Lower leg skin (tissue), 4 donors: ENCODE data around the gene DNAH11. TPM values are rescaled to one million over a fixed set of nuclear protein-coding genes. Genes with fewer than 3 reads are reported as not detected.

Source experiments
- DNase-seq, 2 donors: peaks; one replicate each; pipeline ENCODE4 v3.0.0-alpha.2; 2019; ENCODE audit warnings: low spot score in 2 of 2
- H3K4me3 ChIP-seq: fragments of 200-600 bp; sonication (generic); 2 replicates; pipeline ENCODE4 v1.5.1; 2017; ENCODE audit warnings: mild to moderate bottlenecking, low read depth; ENCODE audit not compliant: poor library complexity, severe bottlenecking
- POLR2A ChIP-seq, 2 donors: fragments of 450-650 bp; IDR thresholded peaks; one replicate each; pipeline ENCODE4 v1.6.1; 2016 to 2017; ENCODE audit warnings: antibody characterized with exemption in 2 of 2, mild to moderate bottlenecking in 1 of 2, moderate library complexity in 1 of 2
- WGBS, 2 donors: methylation state at CpG; one replicate each; pipeline ENCODE4 v1.1.5; 2018; 5-methylcytosine and 5-hydroxymethylcytosine counted together
- intact Hi-C: fragments of 100-400 bp; cut with DNase I; formaldehyde crosslinking; loops from one replicate; pipeline ENCODE4 v1.15.0; 2023; ENCODE audit warnings: low total_unique reads
- total RNA-seq, 4 donors: library from RNA; depleted of rRNA; stranded (reverse); fragments of >200 nt; gene quantifications; one replicate each; pipeline ENCODE4 v1.1.0, GENCODE V29; 2016
- TF ChIP-seq, protein P1 (sequence below), 3 donors: fragments of 450-650 bp; IDR thresholded peaks; one replicate each; pipeline ENCODE4 v1.5.1; 2016; ENCODE audit warnings: antibody characterized with exemption in 3 of 3, mild to moderate bottlenecking in 3 of 3, moderate library complexity in 2 of 3

DNAH11 gene
- total RNA-seq, 4 donors from 2014 or later = 0.88 to 10.0 (median 4.1) TPM

DNA sequence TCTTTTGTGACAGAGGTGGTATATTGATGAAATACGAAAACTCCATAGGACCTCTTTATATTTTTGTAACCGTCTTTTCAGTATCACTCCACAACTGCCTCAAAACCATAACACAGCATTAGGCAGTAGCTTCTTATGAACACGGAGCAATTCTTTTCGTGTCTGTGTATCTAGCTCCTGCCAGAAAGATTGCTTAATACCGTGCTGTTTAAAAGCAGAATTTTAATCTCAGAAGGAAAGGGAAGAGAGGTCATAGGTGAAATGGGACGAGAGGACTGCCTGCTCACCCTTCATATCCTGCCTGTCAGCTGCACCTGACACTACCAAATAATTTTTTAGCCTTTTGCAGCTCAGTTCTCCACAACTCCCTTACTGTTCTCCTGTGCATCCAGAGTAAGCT, 200.7 kb downstream of the DNAH11 start:
- 53 to 67% methylated on average over 6 of the region's 6 CpGs for WGBS, 2 donors
- H3K4me3 ChIP-seq = no peak overlapping the region
- TF ChIP-seq POLR2A (IDR thresholded peaks at IDR 0.05) = no peak
- TF ChIP-seq, protein P1, sequence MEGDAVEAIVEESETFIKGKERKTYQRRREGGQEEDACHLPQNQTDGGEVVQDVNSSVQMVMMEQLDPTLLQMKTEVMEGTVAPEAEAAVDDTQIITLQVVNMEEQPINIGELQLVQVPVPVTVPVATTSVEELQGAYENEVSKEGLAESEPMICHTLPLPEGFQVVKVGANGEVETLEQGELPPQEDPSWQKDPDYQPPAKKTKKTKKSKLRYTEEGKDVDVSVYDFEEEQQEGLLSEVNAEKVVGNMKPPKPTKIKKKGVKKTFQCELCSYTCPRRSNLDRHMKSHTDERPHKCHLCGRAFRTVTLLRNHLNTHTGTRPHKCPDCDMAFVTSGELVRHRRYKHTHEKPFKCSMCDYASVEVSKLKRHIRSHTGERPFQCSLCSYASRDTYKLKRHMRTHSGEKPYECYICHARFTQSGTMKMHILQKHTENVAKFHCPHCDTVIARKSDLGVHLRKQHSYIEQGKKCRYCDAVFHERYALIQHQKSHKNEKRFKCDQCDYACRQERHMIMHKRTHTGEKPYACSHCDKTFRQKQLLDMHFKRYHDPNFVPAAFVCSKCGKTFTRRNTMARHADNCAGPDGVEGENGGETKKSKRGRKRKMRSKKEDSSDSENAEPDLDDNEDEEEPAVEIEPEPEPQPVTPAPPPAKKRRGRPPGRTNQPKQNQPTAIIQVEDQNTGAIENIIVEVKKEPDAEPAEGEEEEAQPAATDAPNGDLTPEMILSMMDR (IDR thresholded peaks at IDR 0.05) = no peak
- intact Hi-C loops = no loop called here
- DNase-seq = no peak

DNA sequence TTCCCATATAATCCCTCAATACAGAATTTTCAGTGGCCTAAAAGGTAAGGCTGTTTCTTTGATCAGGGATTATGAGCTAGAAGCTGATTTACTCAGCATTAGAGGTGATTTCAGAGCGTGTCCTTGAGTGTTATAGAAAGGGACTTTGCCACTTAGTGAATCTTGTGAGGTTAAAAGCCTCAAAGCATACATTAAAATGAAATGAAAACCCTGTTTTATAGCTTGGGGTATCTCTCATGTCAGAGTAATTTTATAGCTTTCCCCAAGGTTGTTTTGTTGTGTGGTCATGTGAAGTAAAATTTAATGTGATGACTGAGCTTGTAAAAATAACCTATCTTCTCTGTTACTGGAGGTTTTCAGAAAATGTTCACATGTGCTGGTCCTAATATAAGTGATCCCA, 204.1 kb downstream of the DNAH11 start:
- TF ChIP-seq, protein P1 (IDR thresholded peaks at IDR 0.05) = no peak
- TF ChIP-seq POLR2A (IDR thresholded peaks at IDR 0.05) = no peak
- no peak for DNase-seq
- WGBS, 2 donors = 37 to 72% methylated on average over 1 of the region's 1 CpG
- intact Hi-C loops = no loop called here
- H3K4me3 ChIP-seq = no peak overlapping the region

DNA sequence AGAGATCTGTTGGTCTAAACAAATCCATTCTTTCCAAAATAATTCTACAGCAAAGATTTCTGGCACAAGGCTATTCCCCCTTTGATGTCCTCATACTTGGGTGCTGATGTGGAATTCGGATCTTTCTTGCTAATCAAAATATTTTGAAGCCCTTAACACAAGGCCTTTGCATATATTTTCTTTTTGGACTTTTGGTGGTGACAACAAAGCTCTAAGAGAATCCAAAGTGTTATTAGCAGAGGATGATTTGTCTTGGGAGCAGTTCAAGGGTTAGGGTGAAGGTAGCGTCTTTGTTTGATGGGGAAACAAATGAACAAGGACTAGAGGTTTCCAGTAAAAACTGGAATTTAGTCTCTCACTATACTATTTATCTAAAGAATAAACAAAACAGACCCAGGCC, 205.0 kb downstream of the DNAH11 start:
- 68 to 74% methylated on average over 2 of the region's 2 CpGs for whole genome bisulfite sequencing, 2 donors
- no peak for DNase-seq
- intact Hi-C loops = no loop called here
- TF ChIP-seq, protein P1 (IDR thresholded peaks at IDR 0.05) = no peak
- TF ChIP-seq POLR2A (IDR thresholded peaks at IDR 0.05) = no peak
- no peak overlapping the region for H3K4me3 ChIP-seq

DNA sequence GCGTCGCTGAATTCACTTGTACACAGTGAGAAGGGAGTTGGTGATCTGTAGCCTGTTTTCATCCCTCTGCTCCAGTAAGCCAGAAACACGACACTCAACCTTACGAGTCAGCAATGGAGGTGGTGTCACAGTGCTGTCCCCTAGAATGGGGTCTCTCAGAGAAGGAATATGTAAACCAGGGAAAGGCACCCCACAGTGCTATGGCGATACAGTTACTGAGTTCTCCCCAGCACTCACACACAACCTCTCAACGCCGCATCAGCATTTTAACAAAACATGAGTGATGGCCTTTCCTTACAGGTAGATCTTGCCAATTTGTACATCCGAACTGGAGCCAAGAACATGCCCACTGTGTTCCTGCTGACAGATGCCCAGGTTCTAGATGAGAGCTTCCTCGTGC, 206.5 kb downstream of the DNAH11 start:
- TF ChIP-seq POLR2A (IDR thresholded peaks at IDR 0.05) = no peak
- TF ChIP-seq, protein P1 (IDR thresholded peaks at IDR 0.05) = no peak
- intact Hi-C loops = no loop called here
- WGBS, 2 donors = 77 to 82% methylated on average over 9 of the region's 9 CpGs
- H3K4me3 ChIP-seq = no peak overlapping the region
- DNase-seq = no peak

DNA sequence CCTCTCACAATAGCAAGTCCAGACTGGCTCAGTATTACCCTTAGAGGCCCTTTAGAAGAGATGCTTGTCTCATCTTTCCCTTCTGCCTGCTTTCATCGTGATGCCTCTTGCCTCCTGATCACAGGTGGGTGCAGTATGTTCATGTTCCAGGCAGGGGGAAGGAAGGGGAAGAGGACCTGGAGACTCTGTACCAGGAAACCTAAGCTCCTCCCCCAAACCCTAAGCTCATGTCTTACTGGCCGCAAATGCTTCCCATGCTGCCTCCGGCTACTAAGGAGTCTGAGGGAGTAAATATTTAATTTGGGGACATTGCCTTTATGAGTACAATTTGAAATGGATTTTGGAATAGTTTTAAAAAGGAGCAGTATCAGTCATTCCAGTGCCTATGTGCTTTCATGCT, 210.2 kb downstream of the DNAH11 start:
- DNase-seq = no peak
- intact Hi-C loops = no loop called here
- no peak for TF ChIP-seq POLR2A (IDR thresholded peaks at IDR 0.05)
- TF ChIP-seq, protein P1 (IDR thresholded peaks at IDR 0.05) = no peak
- H3K4me3 ChIP-seq = no peak overlapping the region
- 58 to 72% methylated on average over 3 of the region's 3 CpGs for WGBS, 2 donors

DNA sequence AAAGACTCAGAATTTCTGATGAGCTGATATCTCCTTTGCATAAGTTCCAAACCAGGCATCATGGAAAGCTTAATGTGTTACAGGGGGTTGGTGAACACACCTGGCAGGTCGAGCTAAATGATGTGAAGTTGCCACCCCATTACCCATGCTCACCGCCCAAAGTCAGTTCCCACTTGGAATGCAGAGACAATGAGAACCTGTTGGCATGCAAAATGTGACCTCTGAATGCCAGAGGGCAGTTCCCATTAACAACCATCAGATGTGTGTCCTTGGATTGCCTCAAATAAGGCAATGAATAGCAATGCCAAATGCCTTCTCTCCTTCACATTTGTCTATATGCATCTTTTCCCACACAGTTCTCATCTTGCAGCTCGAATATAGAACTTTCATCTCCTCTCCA, 212.1 kb downstream of the DNAH11 start:
- intact Hi-C loops = no loop called here
- no peak overlapping the region for H3K4me3 ChIP-seq
- TF ChIP-seq, protein P1 (IDR thresholded peaks at IDR 0.05) = no peak
- no peak for TF ChIP-seq POLR2A (IDR thresholded peaks at IDR 0.05)
- no peak for DNase-seq
- WGBS, 2 donors = 71 to 83% methylated on average over 3 of the region's 3 CpGs
